ENCODE results near the gene SLCO3A1. TPM values are rescaled to one million over a fixed set of nuclear protein-coding genes. Genes with fewer than 3 reads are reported as not detected.
A peak's percentile ranks its signal among the peaks of the same experiment; 100 is the strongest.

The SLCO3A1 gene
- polyA plus RNA-seq, 1 donor from 2014 or later: 3.1 TPM

- no peak overlapping the region for H3K4me3 Mint-ChIP-seq
- H3K27me3 Mint-ChIP-seq: peaks cover 4% of the 10 kb centered on the region
- no peaks in the 10 kb centered on the region for H3K36me3 Mint-ChIP-seq
- H3K4me1 Mint-ChIP-seq: peaks cover 10 to 13% (median 10%) of the 10 kb centered on the region in 3 donors
- H3K9me3 Mint-ChIP-seq: peaks cover 0 to 1% (median 0%) of the 10 kb centered on the region in 3 donors
- no peak overlapping the region for H3K27ac Mint-ChIP-seq
Measured at GRCh38 chr15:92140796-92141195, 287.3 kb downstream of the SLCO3A1 start.

- Mint-ChIP-seq H3K27me3 (peaks cover 4% of the 10 kb centered on the region), H3K9me3 (peaks cover 0 to 1% (median 0%) of the 10 kb centered on the region in 3 donors), H3K4me3 (no peak overlapping the region), H3K27ac (no peak overlapping the region), H3K36me3 (no peaks in the 10 kb centered on the region), H3K4me1 (peaks cover 10 to 13% (median 11%) of the 10 kb centered on the region in 3 donors)
Measured at GRCh38 chr15:92141607-92142006, 288.1 kb downstream of the SLCO3A1 start.

- Mint-ChIP-seq H3K27me3 (peaks cover 4% of the 10 kb centered on the region), H3K36me3 (no peaks in the 10 kb centered on the region), H3K27ac (no peak overlapping the region), H3K4me1 (peaks cover 10 to 13% (median 11%) of the 10 kb centered on the region in 3 donors), H3K9me3 (peaks cover 0 to 1% (median 0%) of the 10 kb centered on the region in 3 donors), H3K4me3 (no peak overlapping the region)
Measured at GRCh38 chr15:92142242-92143232, 289.0 kb downstream of the SLCO3A1 start.

DNA sequence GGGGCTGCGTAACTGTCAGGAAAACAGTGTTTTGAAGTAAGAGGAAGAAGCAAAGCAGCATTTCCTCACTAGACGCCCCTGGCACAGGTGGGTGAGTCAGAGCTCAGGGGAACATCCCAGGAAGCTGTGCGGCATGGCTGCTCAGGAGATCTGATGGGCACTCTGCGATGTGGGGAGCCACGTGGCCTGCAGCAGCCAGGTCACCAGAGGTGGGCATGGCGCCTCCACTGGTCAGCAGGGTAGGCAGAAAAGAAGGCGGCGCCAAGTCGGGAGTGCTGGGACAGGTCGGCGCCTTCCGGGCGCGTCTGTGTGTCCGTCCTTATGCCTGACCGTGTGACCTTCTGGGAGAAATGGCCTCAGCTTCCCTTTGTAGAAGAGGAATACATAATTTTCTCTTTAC is 290.3 kb downstream of the SLCO3A1 start:
- Mint-ChIP-seq H3K9me3 (peaks cover 0 to 1% (median 0%) of the 10 kb centered on the region in 3 donors), H3K27me3 (peaks cover 4% of the 10 kb centered on the region), H3K36me3 (no peaks in the 10 kb centered on the region), H3K27ac (no peak overlapping the region), H3K4me3 (no peak overlapping the region), H3K4me1 (peaks cover 10 to 13% (median 11%) of the 10 kb centered on the region in 3 donors)

DNA sequence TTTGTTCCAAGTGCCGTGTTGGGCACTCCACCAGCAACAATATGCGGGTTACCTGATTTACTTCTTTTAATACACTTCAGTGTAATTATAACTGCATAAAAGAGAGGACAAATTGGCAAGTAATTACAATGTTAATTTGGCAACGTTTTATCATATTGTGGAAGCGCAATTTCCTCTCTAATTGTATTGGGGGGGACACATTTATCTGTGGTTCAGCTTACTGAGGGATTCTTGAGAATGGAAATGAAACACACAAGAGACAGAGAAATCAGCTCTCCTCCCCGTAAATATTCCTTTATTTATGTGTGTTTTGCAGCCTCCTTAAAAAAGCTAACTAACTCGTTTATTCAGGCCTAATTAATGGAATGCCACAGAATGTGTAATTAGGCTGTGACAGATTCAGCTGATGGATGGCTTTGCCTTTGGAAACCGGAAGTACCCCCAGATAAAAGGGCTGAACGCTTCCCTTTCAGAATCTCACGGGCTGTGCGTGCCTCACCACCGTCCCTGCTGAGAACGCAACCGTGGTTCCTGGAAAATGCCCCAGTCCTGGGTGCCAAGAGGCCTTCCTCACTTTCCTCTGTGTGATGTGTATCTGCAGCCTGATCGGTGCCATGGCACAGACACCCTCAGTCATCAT is 293.1 kb downstream of the SLCO3A1 start:
- no peaks in the 10 kb centered on the region for H3K36me3 Mint-ChIP-seq
- H3K9me3 Mint-ChIP-seq: no peaks in the 10 kb centered on the region
- no peak overlapping the region for H3K4me3 Mint-ChIP-seq
- H3K4me1 Mint-ChIP-seq: peaks cover 10 to 13% (median 11%) of the 10 kb centered on the region in 3 donors
- no peak overlapping the region for H3K27ac Mint-ChIP-seq
- H3K27me3 Mint-ChIP-seq: peaks cover 4% of the 10 kb centered on the region

DNA sequence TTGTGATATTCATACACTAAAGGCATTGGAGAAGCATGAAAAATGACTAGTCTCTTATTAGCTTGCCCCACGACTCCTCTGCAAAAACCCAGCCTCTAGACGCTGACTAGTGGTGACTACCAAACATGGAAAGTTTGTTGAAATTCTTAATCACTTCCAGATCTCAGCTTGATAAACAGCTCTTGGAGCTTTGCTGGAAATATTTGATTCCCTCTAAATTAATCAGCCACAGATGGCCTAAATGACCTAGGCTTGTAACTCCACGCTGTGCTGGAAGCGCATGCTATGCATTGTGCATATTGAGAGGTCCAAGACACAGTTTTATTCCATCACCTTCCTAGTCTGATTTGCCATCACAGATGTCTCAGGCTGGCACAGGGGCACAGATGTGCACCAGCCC is 295.5 kb downstream of the SLCO3A1 start:
- no peaks in the 10 kb centered on the region for H3K9me3 Mint-ChIP-seq
- no peaks in the 10 kb centered on the region for H3K36me3 Mint-ChIP-seq
- no peak overlapping the region for H3K27ac Mint-ChIP-seq
- H3K27me3 Mint-ChIP-seq: peaks cover 2% of the 10 kb centered on the region
- H3K4me1 Mint-ChIP-seq: peaks cover 5 to 9% (median 7%) of the 10 kb centered on the region in 3 donors
- no peak overlapping the region for H3K4me3 Mint-ChIP-seq

- H3K9me3 Mint-ChIP-seq: no peaks in the 10 kb centered on the region
- no peak overlapping the region for H3K27ac Mint-ChIP-seq
- no peak overlapping the region for H3K4me3 Mint-ChIP-seq
- H3K4me1 Mint-ChIP-seq: peaks cover under 1 to 7% (median 5%) of the 10 kb centered on the region in 3 donors
- no peaks in the 10 kb centered on the region for H3K36me3 Mint-ChIP-seq
- peaks cover 2% of the 10 kb centered on the region for H3K27me3 Mint-ChIP-seq
Measured at GRCh38 chr15:92149465-92149864, 296.0 kb downstream of the SLCO3A1 start.

GRCh38 chr15:92151168-92151567 is 297.7 kb downstream of the SLCO3A1 start:
- Mint-ChIP-seq H3K9me3 (no peaks in the 10 kb centered on the region), H3K36me3 (no peaks in the 10 kb centered on the region), H3K27me3 (no peaks in the 10 kb centered on the region), H3K27ac (no peak overlapping the region), H3K4me3 (no peak overlapping the region), H3K4me1 (peaks cover 0 to 1% (median 0%) of the 10 kb centered on the region in 3 donors)

DNA sequence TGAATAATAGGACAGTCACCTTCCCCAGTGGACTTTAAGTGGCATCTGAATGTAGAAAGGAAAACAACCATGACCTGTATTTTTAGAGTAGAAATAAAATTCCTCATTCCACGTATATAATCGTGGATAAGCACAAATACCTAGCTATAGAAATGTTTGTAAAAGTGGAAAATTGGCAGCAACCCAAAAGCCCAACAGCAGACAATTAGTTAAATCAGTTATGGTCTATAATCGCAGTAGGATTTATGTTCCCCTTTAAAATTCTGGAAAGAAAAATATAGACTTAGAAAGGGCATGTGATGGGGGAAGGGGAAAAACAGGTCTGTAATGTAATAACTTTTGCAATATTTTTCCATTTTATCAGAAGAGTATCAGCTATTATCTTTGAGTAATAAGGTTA is 298.2 kb downstream of the SLCO3A1 start:
- Mint-ChIP-seq H3K36me3 (no peaks in the 10 kb centered on the region), H3K27me3 (no peaks in the 10 kb centered on the region), H3K4me3 (no peak overlapping the region)

GRCh38 chr15:92152983-92153382 is 299.5 kb downstream of the SLCO3A1 start:
- Mint-ChIP-seq H3K4me1 (no peaks in the 10 kb centered on the region), H3K4me3 (no peak overlapping the region), H3K27ac (no peak overlapping the region), H3K27me3 (no peaks in the 10 kb centered on the region), H3K9me3 (no peaks in the 10 kb centered on the region), H3K36me3 (no peaks in the 10 kb centered on the region)

More for the DNA sequence above, 298.2 kb downstream of the SLCO3A1 start:
- Mint-ChIP-seq H3K4me1 (no peaks in the 10 kb centered on the region), H3K27ac (no peak overlapping the region), H3K9me3 (no peaks in the 10 kb centered on the region)

DNA sequence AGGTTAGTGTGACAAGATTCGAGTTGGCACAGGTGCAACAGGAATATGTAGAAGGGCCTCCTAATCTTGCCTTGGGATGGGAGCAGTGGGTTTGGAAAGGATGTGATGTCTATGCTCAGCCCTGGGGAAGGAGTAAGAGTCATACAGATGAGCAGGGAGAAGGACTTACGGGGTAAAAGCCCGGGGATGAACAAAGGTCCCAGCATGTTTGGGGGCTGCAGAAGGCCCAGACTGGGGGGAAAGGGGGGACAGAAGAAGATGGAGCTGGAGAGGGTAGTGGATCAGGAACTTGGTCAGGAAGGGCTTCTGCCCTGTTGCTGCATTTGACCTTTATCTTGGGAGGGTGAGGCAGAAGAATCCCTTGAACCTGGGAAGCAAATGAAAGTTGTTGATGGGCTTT is 300.1 kb downstream of the SLCO3A1 start:
- no peaks in the 10 kb centered on the region for H3K36me3 Mint-ChIP-seq
- H3K27me3 Mint-ChIP-seq: no peaks in the 10 kb centered on the region
- no peak overlapping the region for H3K27ac Mint-ChIP-seq
- H3K4me3 Mint-ChIP-seq: no peak overlapping the region
- no peaks in the 10 kb centered on the region for H3K9me3 Mint-ChIP-seq
- no peaks in the 10 kb centered on the region for H3K4me1 Mint-ChIP-seq

DNA sequence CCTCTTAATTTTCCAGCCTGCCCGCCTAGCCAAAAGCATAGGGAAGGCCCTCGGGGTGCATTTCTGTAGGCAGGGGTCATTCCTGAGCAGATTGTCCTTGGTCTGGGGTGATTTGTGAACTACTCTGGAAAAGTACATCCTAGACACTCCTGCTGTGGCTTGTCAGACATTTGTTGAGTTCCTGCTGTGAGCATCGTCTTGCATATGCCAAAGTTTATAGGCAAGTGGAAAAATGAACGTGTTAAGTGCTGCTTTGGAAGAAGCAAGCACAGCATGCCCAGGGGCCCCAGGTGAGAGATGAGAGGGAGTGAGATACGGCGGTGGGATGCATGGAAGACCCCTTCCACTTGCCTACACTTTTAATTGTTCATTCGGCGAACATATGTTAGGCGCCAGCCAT is 302.4 kb downstream of the SLCO3A1 start:
- peaks cover 2 to 7% (median 4%) of the 10 kb centered on the region in 3 donors for H3K4me1 Mint-ChIP-seq
- H3K9me3 Mint-ChIP-seq: no peaks in the 10 kb centered on the region
- H3K27ac Mint-ChIP-seq: no peak overlapping the region
- H3K4me3 Mint-ChIP-seq: no peak overlapping the region
- H3K36me3 Mint-ChIP-seq: no peaks in the 10 kb centered on the region
- H3K27me3 Mint-ChIP-seq: no peaks in the 10 kb centered on the region

DNA sequence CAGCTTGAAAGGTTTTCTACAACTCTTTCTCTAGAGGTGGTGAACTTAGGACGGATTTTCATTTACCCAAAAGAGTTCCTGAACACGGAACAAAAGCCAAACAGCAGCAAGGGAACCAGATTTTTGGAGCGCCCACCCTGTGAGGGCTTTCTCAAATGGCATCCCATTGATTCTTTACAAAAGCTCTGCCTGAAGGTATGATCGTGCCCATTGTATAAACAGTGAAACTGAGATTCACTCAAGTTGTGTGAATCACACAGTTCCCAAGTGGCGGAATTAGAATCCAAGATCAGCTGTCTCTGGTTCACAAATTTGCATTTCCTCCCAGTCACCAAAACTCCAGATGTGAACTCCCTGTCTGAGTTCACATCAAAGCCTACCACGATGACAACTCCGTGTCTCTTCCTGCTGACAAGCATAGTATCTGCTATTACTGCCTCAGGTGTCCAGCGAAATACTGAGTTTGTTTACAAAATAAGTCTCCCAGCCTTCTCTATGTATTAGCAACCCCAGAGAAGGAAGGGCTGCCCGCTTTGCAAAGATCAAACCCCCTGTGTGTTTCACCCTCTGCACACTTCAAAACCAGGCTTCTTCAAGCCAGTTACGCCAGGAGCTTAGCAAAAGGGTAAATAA is 304.3 kb downstream of the SLCO3A1 start:
- H3K4me3 Mint-ChIP-seq: no peak overlapping the region
- no peaks in the 10 kb centered on the region for H3K27me3 Mint-ChIP-seq
- H3K4me1 Mint-ChIP-seq: peaks cover 9 to 14% (median 11%) of the 10 kb centered on the region in 3 donors
- H3K9me3 Mint-ChIP-seq: no peaks in the 10 kb centered on the region
- no peaks in the 10 kb centered on the region for H3K36me3 Mint-ChIP-seq
- no peak overlapping the region for H3K27ac Mint-ChIP-seq

DNA sequence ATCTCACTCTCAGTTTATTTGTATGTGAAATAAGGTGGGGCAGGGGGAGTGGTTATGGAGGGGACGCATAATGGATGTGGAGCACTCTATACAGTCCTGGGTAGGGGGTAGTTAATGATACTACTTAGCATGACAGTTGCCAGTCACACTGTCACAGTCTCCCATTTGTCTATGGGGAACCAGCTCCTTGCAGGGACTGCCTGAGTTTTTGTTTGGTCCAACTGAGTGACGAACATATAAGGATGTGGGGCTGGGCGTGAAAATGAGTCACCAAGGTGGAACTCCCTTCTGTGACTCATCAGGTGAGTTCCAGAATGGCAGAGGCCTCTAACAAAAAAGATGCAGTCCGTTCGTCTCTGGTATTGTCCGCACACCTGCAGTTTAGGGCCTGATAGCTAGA is 304.9 kb downstream of the SLCO3A1 start:
- H3K27me3 Mint-ChIP-seq: no peaks in the 10 kb centered on the region
- peak overlapping the region in 1 of 3 donors; percentile 47 for H3K27ac Mint-ChIP-seq
- H3K9me3 Mint-ChIP-seq: no peaks in the 10 kb centered on the region
- H3K4me1 Mint-ChIP-seq: peaks cover 9 to 14% (median 11%) of the 10 kb centered on the region in 3 donors
- no peaks in the 10 kb centered on the region for H3K36me3 Mint-ChIP-seq
- H3K4me3 Mint-ChIP-seq: no peak overlapping the region

- Mint-ChIP-seq H3K27me3 (no peaks in the 10 kb centered on the region), H3K36me3 (no peaks in the 10 kb centered on the region), H3K4me1 (peaks cover 9 to 14% (median 11%) of the 10 kb centered on the region in 3 donors), H3K9me3 (no peaks in the 10 kb centered on the region), H3K27ac (no peak overlapping the region), H3K4me3 (no peak overlapping the region)
Measured at GRCh38 chr15:92159481-92159880, 306.0 kb downstream of the SLCO3A1 start.
